DND-41 (cell line): ENCODE results near the gene TAAR6.
"Not testable (repeated sequence)": the region's sequence is repeated elsewhere in the genome, so short reads cannot be mapped to it uniquely, and the experiment has no call there.

ENCODE experiments used
- ATAC-seq: fragments of 200-7000 bp; cut with Tn5 transposase; 3 replicates; pipeline ENCODE4 v1.9.1; 2021; ENCODE audit warnings: low read depth; ENCODE audit not compliant: insufficient read depth
- DNase-seq: peaks from one replicate; pipeline ENCODE4 v3.0.0-alpha.2; 2020
- H2AFZ ChIP-seq: 2 replicates; pipeline ENCODE4 v1.6.0; 2012; ENCODE audit warnings: low read depth, low read length
- H3K27ac ChIP-seq: 2 replicates; pipeline ENCODE4 v1.5.1; 2012; ENCODE audit warnings: low read length, inconsistent platforms
- H3K27me3 ChIP-seq: fragments of 200-600 bp; sonication (generic); 2 replicates; pipeline ENCODE4 v1.6.0; 2012; ENCODE audit warnings: low read length, mild to moderate bottlenecking, inconsistent platforms; ENCODE audit not compliant: insufficient read depth, poor library complexity
- H3K36me3 ChIP-seq: 2 replicates; pipeline ENCODE4 v1.5.1; 2012; ENCODE audit warnings: low read length, inconsistent platforms; ENCODE audit not compliant: insufficient read depth
- H3K4me1 ChIP-seq: 2 replicates; pipeline ENCODE4 v1.5.1; 2012; ENCODE audit warnings: mild to moderate bottlenecking, low read length; ENCODE audit not compliant: insufficient read depth
- H3K4me2 ChIP-seq: 2 replicates; pipeline ENCODE4 v1.6.0; 2012; ENCODE audit warnings: mild to moderate bottlenecking, moderate library complexity, low read length, inconsistent platforms; ENCODE audit not compliant: insufficient read depth
- H3K4me3 ChIP-seq, 2 experiments: fragments of 200-600 bp in 1 of 2; shearing (Covaris generic) in 1 of 2; 2 replicates each; pipeline ENCODE4 v1.5.1; 2012 to 2016; ENCODE audit warnings: inconsistent platforms in 2 of 2, low read length in 2 of 2, mild to moderate bottlenecking in 2 of 2, low read depth in 1 of 2, moderate library complexity in 1 of 2
- H3K79me2 ChIP-seq: 2 replicates; pipeline ENCODE4 v1.6.0; 2012; ENCODE audit warnings: low read length, inconsistent platforms; ENCODE audit not compliant: insufficient read depth
- H3K9ac ChIP-seq: 2 replicates; pipeline ENCODE4 v1.6.0; 2012; ENCODE audit warnings: low read depth, mild to moderate bottlenecking, inconsistent platforms, low read length, moderate library complexity
- H3K9me3 ChIP-seq: 2 replicates; pipeline ENCODE4 v1.5.1; 2012; ENCODE audit warnings: low read length, moderate library complexity, mild to moderate bottlenecking, inconsistent platforms; ENCODE audit not compliant: insufficient read depth, severe bottlenecking
- H4K20me1 ChIP-seq: 2 replicates; pipeline ENCODE4 v1.6.0; 2012; ENCODE audit warnings: low read length; ENCODE audit not compliant: insufficient read depth
- CTCF ChIP-seq: IDR thresholded peaks from 2 replicates; pipeline ENCODE4 v1.5.1; 2012; ENCODE audit warnings: borderline replicate concordance, low read length, moderate library complexity, mild to moderate bottlenecking; ENCODE audit not compliant: poor library complexity, severe bottlenecking; ENCODE audit errors: extremely low read depth
- EZH2 ChIP-seq: IDR thresholded peaks from 3 replicates; pipeline ENCODE4 v1.6.1; 2012; ENCODE audit warnings: borderline replicate concordance, low read depth, mild to moderate bottlenecking, moderate library complexity, low read length, inconsistent platforms; ENCODE audit not compliant: severe bottlenecking

TAAR6 gene

DNA sequence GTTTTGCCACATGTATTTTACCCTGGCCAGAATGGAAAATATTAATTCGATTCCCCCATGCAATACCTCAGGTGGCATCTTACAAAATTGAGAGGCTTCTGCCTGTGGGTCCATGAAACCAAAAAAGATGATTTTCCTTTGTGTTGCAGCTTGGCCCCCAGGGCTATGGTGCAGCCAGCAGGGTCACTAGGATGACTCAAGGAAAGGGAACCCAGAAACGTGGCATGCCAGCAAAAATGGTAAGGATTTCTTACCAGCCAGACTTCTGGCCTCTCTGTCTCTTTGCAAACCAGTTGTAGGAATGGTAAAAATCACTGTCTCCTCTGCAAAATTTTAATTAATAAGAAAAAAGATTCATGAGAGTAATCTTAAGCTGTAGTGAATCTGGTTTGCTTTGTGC, 43.7 kb upstream of the TAAR6 start:
- TF ChIP-seq CTCF: no peak
- TF ChIP-seq EZH2: no peak
- H3K79me2 ChIP-seq: no peaks in the 10 kb centered on the region
- no peaks in the 10 kb centered on the region for H4K20me1 ChIP-seq
- no peak overlapping the region for H3K4me2 ChIP-seq
- DNase-seq (no peak), ATAC-seq (no peak)
- H3K36me3 ChIP-seq: no peaks in the 10 kb centered on the region
- no peak overlapping the region for H3K27ac ChIP-seq
- no peaks in the 10 kb centered on the region for H3K9me3 ChIP-seq
- H3K4me1 ChIP-seq: no peaks in the 10 kb centered on the region
- peaks cover 3% of the 10 kb centered on the region for H3K27me3 ChIP-seq
- H3K4me3 ChIP-seq: no peak overlapping the region
- H2AFZ ChIP-seq: no peak overlapping the region
- H3K9ac ChIP-seq: no peak overlapping the region

- Histone ChIP-seq H3K4me2 (no peak overlapping the region), H3K79me2 (no peaks in the 10 kb centered on the region), H2AFZ (no peak overlapping the region), H3K4me1 (no peaks in the 10 kb centered on the region), H4K20me1 (no peaks in the 10 kb centered on the region), H3K36me3 (no peaks in the 10 kb centered on the region), H3K4me3 (no peak overlapping the region), H3K27me3 (peaks cover 3% of the 10 kb centered on the region), H3K9ac (no peak overlapping the region), H3K9me3 (no peaks in the 10 kb centered on the region), H3K27ac (no peak overlapping the region)
- ATAC-seq (no peak), DNase-seq (no peak)
- TF ChIP-seq CTCF (no peak), EZH2 (no peak)
Measured at GRCh38 chr6:132527791-132528190, 42.3 kb upstream of the TAAR6 start.

GRCh38 chr6:132530293-132530974, 39.7 kb upstream of the TAAR6 start:
- Histone ChIP-seq H3K4me2 (no peak overlapping the region), H3K79me2 (no peaks in the 10 kb centered on the region), H3K4me1 (no peaks in the 10 kb centered on the region), H3K27me3 (no peaks in the 10 kb centered on the region), H2AFZ (no peak overlapping the region), H3K9ac (no peak overlapping the region), H3K9me3 (no peaks in the 10 kb centered on the region), H3K36me3 (no peaks in the 10 kb centered on the region), H4K20me1 (no peaks in the 10 kb centered on the region), H3K27ac (no peak overlapping the region), H3K4me3 (no peak overlapping the region)
- DNase-seq (peak; percentile 58), ATAC-seq (peak; percentile 91)
- TF ChIP-seq EZH2: no peak
- peak; percentile 81 for TF ChIP-seq CTCF

DNA sequence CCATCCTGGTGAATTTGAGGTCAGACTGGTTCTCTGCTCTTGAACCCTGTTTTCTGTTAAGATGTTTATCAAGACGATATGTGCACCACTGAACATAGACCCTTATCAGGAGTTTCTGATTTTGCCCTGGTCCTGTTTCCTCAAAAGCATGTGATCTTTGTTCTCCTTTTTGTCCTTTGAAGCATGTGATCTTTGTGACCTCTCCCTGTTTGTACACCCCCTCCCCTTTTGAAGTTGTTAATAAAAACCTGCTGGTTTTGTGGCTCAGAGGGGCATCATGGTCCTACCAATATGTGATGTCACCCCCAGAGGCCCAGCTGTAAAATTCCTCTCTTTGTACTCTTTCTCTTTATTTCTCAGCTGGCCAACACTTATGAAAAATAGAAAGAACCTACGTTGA, 35.6 kb upstream of the TAAR6 start:
- H3K4me3 ChIP-seq, H4K20me1 ChIP-seq, H2AFZ ChIP-seq, DNase-seq, H3K36me3 ChIP-seq, H3K79me2 ChIP-seq, H3K27me3 ChIP-seq, H3K4me1 ChIP-seq, ATAC-seq, H3K27ac ChIP-seq, H3K9ac ChIP-seq, H3K9me3 ChIP-seq, H3K4me2 ChIP-seq: not testable (repeated sequence)
